ENCODE results near the gene TRIM2. TPM values are rescaled to one million over a fixed set of nuclear protein-coding genes. Genes with fewer than 3 reads are reported as not detected.

Gene TRIM2
- total RNA-seq, 1 donor from 2014 or later, result 50.1 TPM

- no peak overlapping the region for H3K4me3 Mint-ChIP-seq
- H3K36me3 Mint-ChIP-seq, result peaks cover 12% of the 10 kb centered on the region
- no peaks in the 10 kb centered on the region for H3K9me3 Mint-ChIP-seq
- DNase-seq (ENCODE audit: low spot score in 2 of 2, unreplicated experiment in 2 of 2), result no peak
- peaks cover 24% of the 10 kb centered on the region for H3K4me1 Mint-ChIP-seq
- TF ChIP-seq CTCF (IDR thresholded peaks at IDR 0.05; ENCODE audit: unreplicated experiment), result no peak
- no peaks in the 10 kb centered on the region for H3K27me3 Mint-ChIP-seq (ENCODE audit: low read depth)
- no peak overlapping the region for H3K27ac Mint-ChIP-seq
Measured at GRCh38 chr4:153271820-153272219, 67.6 kb downstream of the TRIM2 start.

DNA sequence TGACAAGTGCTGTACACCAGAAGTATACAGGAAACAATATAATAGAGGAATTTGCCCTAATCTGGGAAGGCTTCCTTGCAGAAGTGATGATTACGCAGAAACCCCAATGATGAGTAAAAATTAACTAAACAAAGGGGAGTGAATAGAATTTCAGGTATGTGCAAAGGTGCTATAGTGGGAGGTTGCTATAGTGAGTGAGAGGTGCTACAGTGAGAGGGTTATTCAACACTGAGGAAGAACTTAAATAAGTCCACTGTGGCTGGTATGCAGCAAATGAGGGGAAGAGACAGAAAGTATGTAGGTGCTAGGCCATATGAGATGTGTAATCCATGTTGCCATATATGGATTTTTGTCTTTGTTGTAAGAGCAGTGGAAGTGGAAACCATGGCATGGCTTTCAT, 69.5 kb downstream of the TRIM2 start:
- H3K4me3 Mint-ChIP-seq, result no peak overlapping the region
- H3K36me3 Mint-ChIP-seq, result peaks cover 7% of the 10 kb centered on the region
- no peak for DNase-seq (ENCODE audit: low spot score in 2 of 2, unreplicated experiment in 2 of 2)
- H3K9me3 Mint-ChIP-seq, result no peaks in the 10 kb centered on the region
- H3K27ac Mint-ChIP-seq, result no peak overlapping the region
- no peak for TF ChIP-seq CTCF (IDR thresholded peaks at IDR 0.05; ENCODE audit: unreplicated experiment)
- no peaks in the 10 kb centered on the region for H3K27me3 Mint-ChIP-seq (ENCODE audit: low read depth)
- peaks cover 14% of the 10 kb centered on the region for H3K4me1 Mint-ChIP-seq

GRCh38 chr4:153274967-153275366, 70.7 kb downstream of the TRIM2 start:
- H3K27ac Mint-ChIP-seq, result no peak overlapping the region
- no peak for DNase-seq (ENCODE audit: low spot score in 2 of 2, unreplicated experiment in 2 of 2)
- no peak for TF ChIP-seq CTCF (IDR thresholded peaks at IDR 0.05; ENCODE audit: unreplicated experiment)
- no peak overlapping the region for H3K4me3 Mint-ChIP-seq
- H3K9me3 Mint-ChIP-seq, result no peaks in the 10 kb centered on the region
- peaks cover 7% of the 10 kb centered on the region for H3K36me3 Mint-ChIP-seq
- H3K4me1 Mint-ChIP-seq, result peaks cover 14% of the 10 kb centered on the region
- H3K27me3 Mint-ChIP-seq (ENCODE audit: low read depth), result no peaks in the 10 kb centered on the region

GRCh38 chr4:153275380-153276276, 71.4 kb downstream of the TRIM2 start:
- Mint-ChIP-seq H3K36me3 (peaks cover 7% of the 10 kb centered on the region), H3K27ac (no peak overlapping the region), H3K4me1 (peaks cover 10% of the 10 kb centered on the region), H3K9me3 (no peaks in the 10 kb centered on the region), H3K4me3 (no peak overlapping the region), H3K27me3 (ENCODE audit: low read depth) (no peaks in the 10 kb centered on the region)
- no peak for TF ChIP-seq CTCF (IDR thresholded peaks at IDR 0.05; ENCODE audit: unreplicated experiment)
- no peak for DNase-seq (ENCODE audit: low spot score in 2 of 2, unreplicated experiment in 2 of 2)

DNA sequence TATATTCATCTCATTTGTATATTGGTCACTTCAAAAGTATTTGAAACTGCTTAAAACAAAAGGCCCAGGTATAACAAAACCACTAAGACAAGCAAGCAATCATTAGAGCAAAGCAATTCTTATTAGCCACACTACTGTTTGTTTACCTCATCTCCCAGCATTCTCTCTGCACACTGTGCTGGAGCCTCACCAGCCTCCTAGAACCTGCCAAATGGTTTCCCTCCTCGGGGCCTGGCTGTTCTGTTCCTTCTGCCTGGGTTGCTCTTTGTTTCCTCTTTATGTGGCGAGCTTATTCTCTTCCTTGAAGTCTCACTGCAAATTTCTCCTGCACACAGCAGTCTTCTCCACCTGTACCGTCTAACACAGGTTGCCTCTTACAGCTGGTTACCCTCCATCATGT, 72.7 kb downstream of the TRIM2 start:
- Mint-ChIP-seq H3K4me1 (peaks cover 7% of the 10 kb centered on the region), H3K4me3 (no peak overlapping the region), H3K27me3 (ENCODE audit: low read depth) (no peaks in the 10 kb centered on the region), H3K27ac (no peak overlapping the region), H3K9me3 (no peaks in the 10 kb centered on the region), H3K36me3 (peaks cover 19% of the 10 kb centered on the region)
- TF ChIP-seq CTCF (IDR thresholded peaks at IDR 0.05; ENCODE audit: unreplicated experiment), result no peak
- no peak for DNase-seq (ENCODE audit: low spot score in 2 of 2, unreplicated experiment in 2 of 2)

Measured in mesothelial cell of epicardium (in vitro differentiated cells).